A549 (cell line): ENCODE results near the gene HPN. TPM values are rescaled to one million over a fixed set of nuclear protein-coding genes. Genes with fewer than 3 reads are reported as not detected.

Experiments used
- ATAC-seq, 2 experiments: fragments of 200-7000 bp in 1 of 2; fragments of >200 bp in 1 of 2; cut with Nextera tagmentation in 1 of 2; cut with Tn5 transposase in 1 of 2; 3 replicates each; pipeline versions ENCODE4 v1.8.0 to v1.9.1; 2018 to 2020; ENCODE audit warnings: mild to moderate bottlenecking in 1 of 2, moderate library complexity in 1 of 2
- CTCF ChIA-PET: fragments of 300-600 bp; sonication (Branson Sonifier 250); formaldehyde crosslinking; extraction: SDS; loops from one replicate; lab custom pipeline; 2021; ENCODE audit warnings: antibody characterized with exemption, inconsistent platforms; lab: Yijun Ruan, JAX
- POLR2A ChIA-PET: fragments of 350-600 bp; formaldehyde crosslinking; extraction: SDS; loops from one replicate; lab custom pipeline; 2021; ENCODE audit warnings: antibody characterized with exemption, inconsistent platforms; lab: Yijun Ruan, JAX
- DNase-seq, 2 experiments: peaks; one replicate each; pipeline versions ENCODE4 v3.0.0 to v3.0.0-alpha.2; 2011 to 2016; ENCODE audit warnings: low read depth in 1 of 2, low spot score in 1 of 2
- FAIRE-seq: peaks from 2 replicates; lab custom pipeline; 2011; peaks lifted over from hg19 to GRCh38; lab: Jason Lieb, UNC
- H3K27ac ChIP-seq, 2 experiments: fragments of >200 bp; sonication (Bioruptor Twin); formaldehyde crosslinking; 3 replicates each; pipeline ENCODE4 v1.5.1; 2016 to 2017
- H3K4me1 ChIP-seq: fragments of >200 bp; sonication (Bioruptor Twin); formaldehyde crosslinking; 3 replicates; pipeline ENCODE4 v1.6.1; 2016
- H3K4me2 ChIP-seq: fragments of >200 bp; sonication (Bioruptor Twin); formaldehyde crosslinking; 3 replicates; pipeline ENCODE4 v1.6.1; 2016
- H3K4me3 ChIP-seq: fragments of >200 bp; sonication (Bioruptor Twin); formaldehyde crosslinking; 3 replicates; pipeline ENCODE4 v1.5.1; 2016
- H3K9me3 ChIP-seq: fragments of >200 bp; sonication (Bioruptor Twin); formaldehyde crosslinking; 3 replicates; pipeline ENCODE4 v1.6.1; 2016
- ATOH8 ChIP-seq: fragments of 250-450 bp; sonication (Bioruptor Pico); IDR thresholded peaks from 2 replicates; pipeline ENCODE4 v1.5.0; 2020; ENCODE audit warnings: low read depth, mild to moderate bottlenecking, moderate library complexity
- CBX8 ChIP-seq: fragments of 200-600 bp; sonication (generic); IDR thresholded peaks from 2 replicates; pipeline ENCODE4 v1.6.1; 2016
- CEBPB ChIP-seq, 2 experiments: fragments of >200 bp in 1 of 2; sonication (Bioruptor Twin) in 1 of 2; formaldehyde crosslinking in 1 of 2; IDR thresholded peaks; 2 replicates each; pipeline ENCODE4 v1.6.1; 2012 to 2016
- EHMT2 ChIP-seq: fragments of 200-600 bp; sonication (generic); IDR thresholded peaks from 2 replicates; pipeline ENCODE4 v1.6.1; 2016; ENCODE audit warnings: antibody characterized with exemption, low read depth, mild to moderate bottlenecking, moderate library complexity
- FOSL2 ChIP-seq, 2 experiments: fragments of 450-650 bp in 1 of 2; fragments of >200 bp in 1 of 2; sonication (Bioruptor Twin) in 1 of 2; formaldehyde crosslinking; IDR thresholded peaks; 2 replicates each; pipeline versions ENCODE4 v1.5.0 to v1.6.1; 2016 to 2020; ENCODE audit warnings: mild to moderate bottlenecking in 1 of 2, moderate library complexity in 1 of 2
- FOXS1 ChIP-seq: fragments of 250-450 bp; sonication (Bioruptor Pico); IDR thresholded peaks from 2 replicates; pipeline ENCODE4 v1.5.0; 2020; ENCODE audit warnings: mild to moderate bottlenecking, moderate library complexity
- HDAC2 ChIP-seq: fragments of 200-600 bp; sonication (generic); IDR thresholded peaks from 2 replicates; pipeline ENCODE4 v1.6.1; 2016
- HES2 ChIP-seq: fragments of >200 bp; sonication (Bioruptor Twin); formaldehyde crosslinking; IDR thresholded peaks from 2 replicates; pipeline ENCODE4 v1.6.1; 2016
- HMGXB4 ChIP-seq: fragments of 250-450 bp; sonication (Bioruptor Pico); IDR thresholded peaks from 2 replicates; pipeline ENCODE4 v1.5.0; 2021; ENCODE audit warnings: mild to moderate bottlenecking, moderate library complexity, borderline replicate concordance
- KDM5A ChIP-seq: fragments of 200-600 bp; sonication (generic); IDR thresholded peaks from 2 replicates; pipeline ENCODE4 v1.6.1; 2016; ENCODE audit warnings: antibody characterized with exemption, mild to moderate bottlenecking
- MAFK ChIP-seq: fragments of 450-650 bp; IDR thresholded peaks from 2 replicates; pipeline ENCODE4 v1.6.1; 2014; ENCODE audit not compliant: partially characterized antibody
- NFE2L2 ChIP-seq: fragments of 150-350 bp; conservative IDR thresholded peaks from 2 replicates; pipeline ENCODE4 v1.6.1; 2014; ENCODE audit warnings: low read length
- NR3C1 ChIP-seq: fragments of >200 bp; sonication (Bioruptor Twin); formaldehyde crosslinking; IDR thresholded peaks from 3 replicates; pipeline ENCODE4 v1.6.1; 2017
- PHF8 ChIP-seq: fragments of 200-600 bp; sonication (generic); IDR thresholded peaks from 2 replicates; pipeline ENCODE4 v1.6.1; 2016; ENCODE audit warnings: low read depth, mild to moderate bottlenecking, antibody characterized with exemption, moderate library complexity, borderline replicate concordance
- POLR2AphosphoS2 ChIP-seq: conservative IDR thresholded peaks from 2 replicates; pipeline ENCODE4 v1.6.1; 2012; ENCODE audit warnings: low read length, improper control_type of control experiment, inconsistent platforms
- RARB ChIP-seq: fragments of 250-450 bp; sonication (Bioruptor Pico); IDR thresholded peaks from 2 replicates; pipeline ENCODE4 v1.8.0; 2021; ENCODE audit warnings: mild to moderate bottlenecking, moderate library complexity
- RCOR1 ChIP-seq: fragments of 150-350 bp; IDR thresholded peaks from 2 replicates; pipeline ENCODE4 v1.6.1; 2014; ENCODE audit warnings: antibody characterized with exemption, low read length, low read depth
- RNF2 ChIP-seq: fragments of 200-600 bp; sonication (generic); IDR thresholded peaks from 2 replicates; pipeline ENCODE4 v1.6.1; 2016; ENCODE audit warnings: low read depth, mild to moderate bottlenecking, antibody characterized with exemption, moderate library complexity, borderline replicate concordance
- SMC3 ChIP-seq: fragments of >200 bp; sonication (Bioruptor Twin); formaldehyde crosslinking; IDR thresholded peaks from 3 replicates; pipeline ENCODE4 v1.6.1; 2018; ENCODE audit warnings: inconsistent platforms
- TFCP2L1 ChIP-seq: fragments of 250-450 bp; sonication (Bioruptor Pico); IDR thresholded peaks from 2 replicates; pipeline ENCODE4 v1.5.0; 2021; ENCODE audit warnings: mild to moderate bottlenecking
- ZSCAN20 ChIP-seq: fragments of 250-450 bp; sonication (Bioruptor Pico); IDR thresholded peaks from 2 replicates; pipeline ENCODE4 v1.8.0; 2022; ENCODE audit warnings: mild to moderate bottlenecking, moderate library complexity
- WGBS: methylation state at CpG from one replicate; pipeline ENCODE4 v1.1.6; 2017; ENCODE audit errors: missing lambda C conversion rate; 5-methylcytosine and 5-hydroxymethylcytosine counted together
- polyA plus RNA-seq, 4 experiments: library from polyadenylated mRNA; depleted of rRNA in 3 of 4; stranded (reverse); fragments of >200 nt; fragmentation: RNase III in 1 of 4; extraction: RNeasy Plus Mini Kit Qiagen cat#74134 plus additional on column Dnase treatment in 1 of 4; gene quantifications; 2 replicates in 3 of 4; 3 replicates in 1 of 4; pipeline ENCODE4 v1.2.3, GENCODE V29; 2011 to 2017
- TF ChIP-seq, protein P1 (sequence below): fragments of >200 bp; sonication (Bioruptor Twin); formaldehyde crosslinking; IDR thresholded peaks from 3 replicates; pipeline ENCODE4 v1.6.1; 2016
- TF ChIP-seq, protein P2 (sequence below): fragments of 200-600 bp; sonication (generic); IDR thresholded peaks from 2 replicates; pipeline ENCODE4 v1.6.1; 2016; ENCODE audit warnings: antibody characterized with exemption, mild to moderate bottlenecking, moderate library complexity

The HPN gene
- polyA plus RNA-seq, 2 of the 4 experiments (the other 2 are of a cell fraction) = 0.06 to 0.08 TPM

- no peak for TF ChIP-seq HMGXB4 (CRISPR knock-in tag)
- TF ChIP-seq EHMT2 = no peak
- TF ChIP-seq, protein P1, sequence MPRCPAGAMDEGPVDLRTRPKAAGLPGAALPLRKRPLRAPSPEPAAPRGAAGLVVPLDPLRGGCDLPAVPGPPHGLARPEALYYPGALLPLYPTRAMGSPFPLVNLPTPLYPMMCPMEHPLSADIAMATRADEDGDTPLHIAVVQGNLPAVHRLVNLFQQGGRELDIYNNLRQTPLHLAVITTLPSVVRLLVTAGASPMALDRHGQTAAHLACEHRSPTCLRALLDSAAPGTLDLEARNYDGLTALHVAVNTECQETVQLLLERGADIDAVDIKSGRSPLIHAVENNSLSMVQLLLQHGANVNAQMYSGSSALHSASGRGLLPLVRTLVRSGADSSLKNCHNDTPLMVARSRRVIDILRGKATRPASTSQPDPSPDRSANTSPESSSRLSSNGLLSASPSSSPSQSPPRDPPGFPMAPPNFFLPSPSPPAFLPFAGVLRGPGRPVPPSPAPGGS = no peak
- TF ChIP-seq RARB (CRISPR knock-in tag) = no peak
Observed at GRCh38 chr19:35066691-35067563, 25.4 kb downstream of the HPN start (continued).

- no peak overlapping the region for H3K27ac ChIP-seq
- ChIA-PET CTCF (interaction anchor here (0.8 to 18.1 kb wide), 15 partner anchors 10 to 426 kb away, joined by 3 to 374 read pairs (median 8); partner anchors contain the start of gene HPN), POLR2A (no interaction called here)
- DNase-seq (no peak), FAIRE-seq (no peak), ATAC-seq (no peak)
- TF ChIP-seq HDAC2 = no peak
- TF ChIP-seq FOXS1 (CRISPR knock-in tag) = no peak
- TF ChIP-seq RNF2 = no peak
- no peak overlapping the region for H3K4me3 ChIP-seq
- 38% methylated on average over 10 of the region's 10 CpGs for WGBS
- H3K4me2 ChIP-seq = no peak overlapping the region
- H3K4me1 ChIP-seq = peaks cover 4% of the 10 kb centered on the region; the same call in 2 of the 3 replicates
- peaks cover 22% of the 10 kb centered on the region for H3K9me3 ChIP-seq
Observed at GRCh38 chr19:35068941-35069634, 27.6 kb downstream of the HPN start.

DNA sequence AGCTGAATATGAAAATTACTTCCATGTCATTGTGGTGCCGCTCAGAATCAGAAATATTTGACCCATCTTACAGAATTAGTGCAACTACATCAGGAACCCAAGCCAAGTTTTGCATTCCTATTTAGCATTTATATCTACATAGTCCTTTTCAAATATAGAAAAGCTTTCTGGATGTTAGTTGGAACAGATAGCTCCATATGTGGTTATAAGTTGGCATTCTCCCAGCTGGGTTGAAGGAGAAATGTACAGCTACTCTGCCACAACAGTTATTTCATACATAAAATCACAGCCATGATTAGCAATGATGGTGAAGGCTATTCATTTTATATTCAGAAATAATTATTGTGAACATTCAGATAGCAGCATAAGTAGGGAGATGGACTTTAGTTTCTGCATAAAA is 28.2 kb downstream of the HPN start:
- 77% methylated on average over 1 of the region's 1 CpG for WGBS

More for the DNA sequence above, 28.2 kb downstream of the HPN start:
- ChIA-PET CTCF (interaction anchor here (0.8 to 4.0 kb wide), 17 partner anchors 11 to 425 kb away, joined by 3 to 32 read pairs (median 7); no protein-coding TSS in a partner anchor), POLR2A (no interaction called here)
- DNase-seq (no peak), FAIRE-seq (peak; percentile 61)
- Histone ChIP-seq H3K27ac (no peak overlapping the region), H3K4me2 (no peak overlapping the region), H3K9me3 (peaks cover 22% of the 10 kb centered on the region), H3K4me1 (no peaks in the 10 kb centered on the region), H3K4me3 (no peak overlapping the region)
- TF ChIP-seq CBX8 (no peak), KDM5A (no peak), SMC3 (no peak), RARB (CRISPR knock-in tag) (no peak), RCOR1 (no peak), CEBPB (IDR thresholded peaks at IDR 0.05) (no peak), POLR2AphosphoS2 (no peak), MAFK (no peak), ATOH8 (CRISPR knock-in tag) (no peak), FOSL2 (IDR thresholded peaks at IDR 0.05) (no peak), FOSL2 (CRISPR knock-in tag; IDR thresholded peaks at IDR 0.05) (no peak), NFE2L2 (no peak), PHF8 (no peak), HES2 (no peak), NR3C1 (no peak), TFCP2L1 (CRISPR knock-in tag) (no peak), ZSCAN20 (CRISPR knock-in tag) (no peak)
- TF ChIP-seq, protein P2, sequence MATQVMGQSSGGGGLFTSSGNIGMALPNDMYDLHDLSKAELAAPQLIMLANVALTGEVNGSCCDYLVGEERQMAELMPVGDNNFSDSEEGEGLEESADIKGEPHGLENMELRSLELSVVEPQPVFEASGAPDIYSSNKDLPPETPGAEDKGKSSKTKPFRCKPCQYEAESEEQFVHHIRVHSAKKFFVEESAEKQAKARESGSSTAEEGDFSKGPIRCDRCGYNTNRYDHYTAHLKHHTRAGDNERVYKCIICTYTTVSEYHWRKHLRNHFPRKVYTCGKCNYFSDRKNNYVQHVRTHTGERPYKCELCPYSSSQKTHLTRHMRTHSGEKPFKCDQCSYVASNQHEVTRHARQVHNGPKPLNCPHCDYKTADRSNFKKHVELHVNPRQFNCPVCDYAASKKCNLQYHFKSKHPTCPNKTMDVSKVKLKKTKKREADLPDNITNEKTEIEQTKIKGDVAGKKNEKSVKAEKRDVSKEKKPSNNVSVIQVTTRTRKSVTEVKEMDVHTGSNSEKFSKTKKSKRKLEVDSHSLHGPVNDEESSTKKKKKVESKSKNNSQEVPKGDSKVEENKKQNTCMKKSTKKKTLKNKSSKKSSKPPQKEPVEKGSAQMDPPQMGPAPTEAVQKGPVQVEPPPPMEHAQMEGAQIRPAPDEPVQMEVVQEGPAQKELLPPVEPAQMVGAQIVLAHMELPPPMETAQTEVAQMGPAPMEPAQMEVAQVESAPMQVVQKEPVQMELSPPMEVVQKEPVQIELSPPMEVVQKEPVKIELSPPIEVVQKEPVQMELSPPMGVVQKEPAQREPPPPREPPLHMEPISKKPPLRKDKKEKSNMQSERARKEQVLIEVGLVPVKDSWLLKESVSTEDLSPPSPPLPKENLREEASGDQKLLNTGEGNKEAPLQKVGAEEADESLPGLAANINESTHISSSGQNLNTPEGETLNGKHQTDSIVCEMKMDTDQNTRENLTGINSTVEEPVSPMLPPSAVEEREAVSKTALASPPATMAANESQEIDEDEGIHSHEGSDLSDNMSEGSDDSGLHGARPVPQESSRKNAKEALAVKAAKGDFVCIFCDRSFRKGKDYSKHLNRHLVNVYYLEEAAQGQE = no peak
- TF ChIP-seq, all 56 proteins: peak for 0
- ATAC-seq = no peak
